Nephron progenitor cell (in vitro differentiated cells): Measurements from ENCODE around the gene CDKN2B-AS1.
"Not testable (repeated sequence)": the region's sequence is repeated elsewhere in the genome, so short reads cannot be mapped to it uniquely, and the experiment has no call there.

Experiments
- DNase-seq: peaks from one replicate; pipeline ENCODE4 v3.0.0; 2021
- H3K27ac Mint-ChIP-seq: 2 replicates; pipeline ENCODE4 v1.8.0; 2021; ENCODE audit warnings: mild to moderate bottlenecking, moderate library complexity, mixed read lengths
- H3K27me3 Mint-ChIP-seq: 2 replicates; pipeline ENCODE4 v1.8.0; 2021; ENCODE audit warnings: mild to moderate bottlenecking, low read depth, mixed read lengths; ENCODE audit not compliant: poor library complexity
- H3K36me3 Mint-ChIP-seq: 2 replicates; pipeline ENCODE4 v1.8.0; 2021; ENCODE audit warnings: low read depth, mixed read lengths
- H3K4me1 Mint-ChIP-seq: 2 replicates; pipeline ENCODE4 v1.8.0; 2021; ENCODE audit warnings: mixed read lengths
- H3K4me3 Mint-ChIP-seq: 2 replicates; pipeline ENCODE4 v1.8.0; 2021; ENCODE audit warnings: mild to moderate bottlenecking, moderate library complexity, mixed read lengths
- H3K9me3 Mint-ChIP-seq: 2 replicates; pipeline ENCODE4 v1.8.0; 2021; ENCODE audit warnings: mild to moderate bottlenecking, moderate library complexity, mixed read lengths
- TF ChIP-seq, protein P1 (sequence below): fragments of 200-600 bp; sonication (generic); IDR thresholded peaks from 2 replicates; pipeline ENCODE4 v1.5.0; 2021; ENCODE audit warnings: antibody characterized with exemption

Gene CDKN2B-AS1

DNA sequence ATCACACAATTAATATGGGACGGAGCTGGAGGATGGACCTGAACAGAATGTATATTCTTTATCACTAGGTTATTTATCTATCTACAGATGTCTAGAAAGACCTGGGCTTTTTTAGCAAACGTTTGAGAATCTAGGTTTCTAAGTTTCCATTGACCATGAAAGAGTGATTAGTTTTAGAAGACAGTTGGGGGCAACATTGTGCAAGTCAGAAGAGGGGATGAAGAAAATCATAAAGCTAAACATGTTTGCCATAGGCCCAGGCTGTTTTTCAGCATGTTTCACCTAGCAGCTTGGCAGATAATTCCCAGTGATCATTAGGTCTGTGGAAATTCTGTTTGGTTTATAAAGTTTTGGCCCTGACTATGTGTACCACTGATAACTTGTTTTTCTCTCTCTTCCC lies 58.6 kb downstream of the CDKN2B-AS1 start:
- TF ChIP-seq, protein P1, sequence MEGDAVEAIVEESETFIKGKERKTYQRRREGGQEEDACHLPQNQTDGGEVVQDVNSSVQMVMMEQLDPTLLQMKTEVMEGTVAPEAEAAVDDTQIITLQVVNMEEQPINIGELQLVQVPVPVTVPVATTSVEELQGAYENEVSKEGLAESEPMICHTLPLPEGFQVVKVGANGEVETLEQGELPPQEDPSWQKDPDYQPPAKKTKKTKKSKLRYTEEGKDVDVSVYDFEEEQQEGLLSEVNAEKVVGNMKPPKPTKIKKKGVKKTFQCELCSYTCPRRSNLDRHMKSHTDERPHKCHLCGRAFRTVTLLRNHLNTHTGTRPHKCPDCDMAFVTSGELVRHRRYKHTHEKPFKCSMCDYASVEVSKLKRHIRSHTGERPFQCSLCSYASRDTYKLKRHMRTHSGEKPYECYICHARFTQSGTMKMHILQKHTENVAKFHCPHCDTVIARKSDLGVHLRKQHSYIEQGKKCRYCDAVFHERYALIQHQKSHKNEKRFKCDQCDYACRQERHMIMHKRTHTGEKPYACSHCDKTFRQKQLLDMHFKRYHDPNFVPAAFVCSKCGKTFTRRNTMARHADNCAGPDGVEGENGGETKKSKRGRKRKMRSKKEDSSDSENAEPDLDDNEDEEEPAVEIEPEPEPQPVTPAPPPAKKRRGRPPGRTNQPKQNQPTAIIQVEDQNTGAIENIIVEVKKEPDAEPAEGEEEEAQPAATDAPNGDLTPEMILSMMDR: no peak
- Mint-ChIP-seq H3K9me3 (no peaks in the 10 kb centered on the region), H3K36me3 (no peaks in the 10 kb centered on the region), H3K27ac (no peak overlapping the region), H3K4me1 (no peaks in the 10 kb centered on the region), H3K4me3 (no peak overlapping the region), H3K27me3 (no peaks in the 10 kb centered on the region)
- DNase-seq: no peak

DNA sequence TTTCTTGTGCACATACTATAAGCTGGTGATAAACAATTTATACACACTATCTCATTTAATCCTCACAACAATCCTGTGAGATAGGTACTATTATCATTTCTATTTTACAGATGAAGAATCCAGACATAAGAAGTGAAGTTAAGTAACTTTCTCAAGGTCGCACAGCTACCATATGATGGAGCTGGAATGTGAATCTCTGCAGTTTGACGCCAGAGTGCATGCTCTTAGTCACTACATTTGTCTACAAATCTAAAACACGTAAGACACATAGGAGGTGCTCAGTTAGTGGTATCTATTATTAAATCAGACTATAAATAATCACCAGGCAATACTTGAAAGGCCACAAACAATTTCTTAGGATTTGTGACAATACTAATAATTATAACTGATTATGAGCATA lies 59.5 kb downstream of the CDKN2B-AS1 start:
- H3K36me3 Mint-ChIP-seq: no peaks in the 10 kb centered on the region

DNA sequence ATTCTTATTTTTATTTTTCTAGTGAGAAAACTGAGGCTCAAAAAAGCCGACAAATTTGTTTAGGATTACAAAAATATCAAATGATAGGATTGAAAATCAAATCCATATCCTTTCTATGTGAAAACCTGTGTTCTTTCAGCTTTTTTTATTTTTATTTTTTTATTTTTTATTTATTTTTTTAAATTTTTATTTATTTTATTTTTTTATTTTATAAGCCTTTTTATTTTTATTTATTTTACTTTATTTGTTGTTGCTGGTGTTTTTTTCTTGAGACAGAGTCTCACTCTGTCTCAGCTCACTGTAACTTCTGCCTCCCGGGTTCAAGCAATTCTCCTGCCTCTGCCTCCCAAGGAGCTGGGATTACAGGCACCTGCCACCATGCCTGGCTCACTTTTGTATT lies 59.9 kb downstream of the CDKN2B-AS1 start:
- H3K9me3 Mint-ChIP-seq: no peaks in the 10 kb centered on the region
- H3K4me1 Mint-ChIP-seq: no peaks in the 10 kb centered on the region
- no peak overlapping the region for H3K27ac Mint-ChIP-seq
- no peak for DNase-seq
- no peak overlapping the region for H3K4me3 Mint-ChIP-seq
- H3K36me3 Mint-ChIP-seq: no peaks in the 10 kb centered on the region
- TF ChIP-seq, protein P1: no peak
- no peaks in the 10 kb centered on the region for H3K27me3 Mint-ChIP-seq

More for the DNA sequence above, 59.5 kb downstream of the CDKN2B-AS1 start:
- DNase-seq: no peak
- Mint-ChIP-seq H3K9me3 (no peaks in the 10 kb centered on the region), H3K4me1 (no peaks in the 10 kb centered on the region), H3K27ac (no peak overlapping the region), H3K4me3 (no peak overlapping the region), H3K27me3 (no peaks in the 10 kb centered on the region)
- TF ChIP-seq, protein P1: no peak

DNA sequence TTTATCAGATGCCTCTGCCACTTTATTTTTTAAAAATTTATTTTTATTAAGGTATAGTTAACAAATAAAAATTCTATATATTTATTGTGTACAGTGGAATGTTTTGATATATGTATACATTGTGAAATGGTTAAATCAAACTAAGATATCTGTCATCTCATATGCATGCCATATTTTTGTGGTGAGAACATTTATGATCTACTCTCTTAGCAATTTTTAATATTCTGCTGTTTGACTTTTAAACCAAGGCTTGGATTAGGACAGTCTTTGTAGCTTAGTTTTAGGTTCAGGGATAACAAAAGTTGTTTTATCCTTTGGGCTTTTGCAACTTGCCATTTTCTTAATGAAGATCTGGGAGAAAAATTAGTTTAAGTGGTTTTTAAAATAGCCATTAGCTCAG lies 60.5 kb downstream of the CDKN2B-AS1 start:
- no peak overlapping the region for H3K27ac Mint-ChIP-seq
- H3K36me3 Mint-ChIP-seq: no peaks in the 10 kb centered on the region
- H3K27me3 Mint-ChIP-seq: no peaks in the 10 kb centered on the region
- TF ChIP-seq, protein P1: no peak
- H3K4me3 Mint-ChIP-seq: no peak overlapping the region
- no peaks in the 10 kb centered on the region for H3K9me3 Mint-ChIP-seq
- DNase-seq: no peak
- no peaks in the 10 kb centered on the region for H3K4me1 Mint-ChIP-seq

DNA sequence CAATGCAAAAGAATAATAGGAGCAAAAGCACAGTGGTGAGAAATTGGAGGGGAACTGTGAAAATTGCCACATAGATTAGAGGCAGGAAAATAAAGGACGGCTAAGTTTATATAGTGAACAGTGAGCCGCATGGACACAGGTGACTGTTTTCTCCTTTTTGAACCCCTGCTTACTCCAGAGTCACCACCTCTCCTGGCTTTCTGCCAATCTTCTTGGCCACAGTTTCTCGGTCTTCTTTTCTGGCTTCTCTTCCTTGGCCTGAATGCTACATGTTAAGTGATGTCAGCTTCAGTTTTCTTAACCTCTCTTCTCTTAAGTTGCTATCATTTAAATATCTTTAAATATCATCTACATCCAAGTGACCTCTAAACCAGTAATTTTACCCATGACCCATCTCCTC lies 61.8 kb downstream of the CDKN2B-AS1 start:
- Mint-ChIP-seq H3K27ac (no peak overlapping the region), H3K36me3 (no peaks in the 10 kb centered on the region), H3K4me1 (no peaks in the 10 kb centered on the region), H3K4me3 (no peak overlapping the region), H3K27me3 (no peaks in the 10 kb centered on the region), H3K9me3 (no peaks in the 10 kb centered on the region)
- DNase-seq: no peak
- TF ChIP-seq, protein P1: no peak

DNA sequence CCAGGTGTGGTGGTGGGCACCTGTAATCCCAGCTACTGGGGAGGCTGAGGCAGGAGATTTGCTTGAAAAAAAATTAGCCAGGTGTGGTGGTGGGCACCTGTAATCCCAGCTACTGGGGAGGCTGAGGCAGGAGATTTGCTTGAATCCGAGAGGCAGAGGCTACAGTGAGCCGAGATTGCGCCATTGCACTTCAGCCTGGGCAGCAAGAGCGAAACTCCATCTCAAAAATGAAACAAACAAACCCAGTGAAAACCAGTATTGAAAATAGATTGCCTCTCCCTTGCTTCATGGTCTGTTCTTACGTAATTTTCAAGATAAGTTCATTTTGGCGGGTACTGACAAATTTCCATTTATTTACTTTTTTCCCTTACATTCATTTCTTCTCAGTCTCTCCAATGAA lies 63.4 kb downstream of the CDKN2B-AS1 start:
- H3K4me1 Mint-ChIP-seq, H3K27ac Mint-ChIP-seq, H3K36me3 Mint-ChIP-seq, DNase-seq, H3K27me3 Mint-ChIP-seq, H3K9me3 Mint-ChIP-seq, H3K4me3 Mint-ChIP-seq: not testable (repeated sequence)
